HL-60 (cell line): ENCODE data around the gene CELF1.

Source experiments
- DNase-seq, 2 experiments: peaks; one replicate each; pipeline ENCODE4 v3.0.0-alpha.2; 2010 to 2020; ENCODE audit warnings: low read depth in 1 of 2, low spot score in 1 of 2
- H3K27ac ChIP-seq: fragments of 250-450 bp; sonication (Bioruptor Pico); replicated peaks from 2 replicates; pipeline ENCODE4 v1.5.1; 2020; ENCODE audit warnings: mild to moderate bottlenecking, moderate library complexity
- H3K27me3 ChIP-seq: fragments of 250-450 bp; sonication (Bioruptor Pico); 2 replicates; pipeline ENCODE4 v1.5.1; 2021; ENCODE audit warnings: mild to moderate bottlenecking, moderate library complexity; ENCODE audit not compliant: insufficient read depth, poor library complexity, severe bottlenecking
- H3K4me3 ChIP-seq: replicated peaks from 2 replicates; pipeline ENCODE4 v1.5.1; 2011; ENCODE audit warnings: mild to moderate bottlenecking, control low read depth, low read length; ENCODE audit not compliant: insufficient read depth
- GABPA ChIP-seq: IDR thresholded peaks from 2 replicates; pipeline ENCODE4 v1.6.1; 2012; ENCODE audit warnings: low read depth
- POLR2AphosphoS5 ChIP-seq: IDR thresholded peaks from 2 replicates; pipeline ENCODE4 v1.6.1; 2012; ENCODE audit warnings: low read depth
- REST ChIP-seq: IDR thresholded peaks from 2 replicates; pipeline ENCODE4 v1.6.1; 2012; ENCODE audit warnings: low read depth; ENCODE audit not compliant: insufficient replicate concordance
- SPI1 ChIP-seq: IDR thresholded peaks from 2 replicates; pipeline ENCODE4 v1.6.1; 2012; ENCODE audit warnings: low read depth, mild to moderate bottlenecking, borderline replicate concordance
- TF ChIP-seq, protein P1 (sequence below): IDR thresholded peaks from one replicate; pipeline ENCODE4 v1.5.1; 2011; ENCODE audit warnings: low read length, control low read depth, inconsistent platforms; ENCODE audit not compliant: insufficient read depth

Gene CELF1

DNA sequence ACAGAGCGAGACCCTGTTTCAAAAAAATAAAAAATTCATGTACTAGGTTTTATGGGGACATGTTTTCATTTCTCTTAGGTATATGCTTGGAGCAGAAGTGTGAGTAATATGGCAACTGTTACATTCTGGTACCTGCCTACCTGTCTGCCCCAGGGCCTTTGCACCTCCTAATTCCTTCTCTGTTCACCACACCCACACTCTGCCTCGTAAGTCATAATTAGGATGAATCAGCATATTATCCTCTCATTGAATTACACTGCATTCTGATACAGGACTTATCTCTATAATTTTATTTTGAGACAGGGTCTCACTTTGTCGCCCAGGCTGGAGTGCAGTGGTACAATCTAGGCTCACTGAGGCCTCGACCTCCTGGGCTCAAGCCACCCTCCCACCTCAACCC is 100.9 kb downstream of the CELF1 start:
- H3K27ac ChIP-seq = no peak overlapping the region
- TF ChIP-seq GABPA (no peak), SPI1 (no peak), POLR2AphosphoS5 (no peak), REST (no peak)
- TF ChIP-seq, protein P1, sequence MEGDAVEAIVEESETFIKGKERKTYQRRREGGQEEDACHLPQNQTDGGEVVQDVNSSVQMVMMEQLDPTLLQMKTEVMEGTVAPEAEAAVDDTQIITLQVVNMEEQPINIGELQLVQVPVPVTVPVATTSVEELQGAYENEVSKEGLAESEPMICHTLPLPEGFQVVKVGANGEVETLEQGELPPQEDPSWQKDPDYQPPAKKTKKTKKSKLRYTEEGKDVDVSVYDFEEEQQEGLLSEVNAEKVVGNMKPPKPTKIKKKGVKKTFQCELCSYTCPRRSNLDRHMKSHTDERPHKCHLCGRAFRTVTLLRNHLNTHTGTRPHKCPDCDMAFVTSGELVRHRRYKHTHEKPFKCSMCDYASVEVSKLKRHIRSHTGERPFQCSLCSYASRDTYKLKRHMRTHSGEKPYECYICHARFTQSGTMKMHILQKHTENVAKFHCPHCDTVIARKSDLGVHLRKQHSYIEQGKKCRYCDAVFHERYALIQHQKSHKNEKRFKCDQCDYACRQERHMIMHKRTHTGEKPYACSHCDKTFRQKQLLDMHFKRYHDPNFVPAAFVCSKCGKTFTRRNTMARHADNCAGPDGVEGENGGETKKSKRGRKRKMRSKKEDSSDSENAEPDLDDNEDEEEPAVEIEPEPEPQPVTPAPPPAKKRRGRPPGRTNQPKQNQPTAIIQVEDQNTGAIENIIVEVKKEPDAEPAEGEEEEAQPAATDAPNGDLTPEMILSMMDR = no peak
- no peaks in the 10 kb centered on the region for H3K27me3 ChIP-seq
- DNase-seq = no peak
- no peak overlapping the region for H3K4me3 ChIP-seq

DNA sequence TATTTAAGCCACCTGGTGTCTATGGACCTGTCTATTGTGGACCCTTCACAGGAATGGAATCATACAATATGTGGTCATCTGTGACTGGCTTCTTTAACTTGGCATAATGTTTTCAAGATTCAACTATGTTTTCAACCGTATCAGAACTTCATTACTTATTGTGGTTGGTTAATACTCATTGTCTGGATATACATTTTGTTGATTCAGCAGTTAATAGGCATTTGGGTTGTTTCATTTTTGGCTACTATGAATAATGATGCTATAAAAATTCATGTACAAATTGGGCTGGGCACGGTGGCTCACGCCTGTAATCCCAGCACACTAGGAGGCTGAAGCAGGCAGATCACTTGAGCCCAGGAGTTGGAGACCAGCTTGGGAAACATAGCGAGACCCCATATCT is 101.5 kb downstream of the CELF1 start:
- no peak overlapping the region for H3K27ac ChIP-seq
- DNase-seq = no peak
- no peaks in the 10 kb centered on the region for H3K27me3 ChIP-seq
- H3K4me3 ChIP-seq = no peak overlapping the region
- TF ChIP-seq REST (no peak), SPI1 (no peak), GABPA (no peak), POLR2AphosphoS5 (no peak)
- TF ChIP-seq, protein P1 = no peak

DNA sequence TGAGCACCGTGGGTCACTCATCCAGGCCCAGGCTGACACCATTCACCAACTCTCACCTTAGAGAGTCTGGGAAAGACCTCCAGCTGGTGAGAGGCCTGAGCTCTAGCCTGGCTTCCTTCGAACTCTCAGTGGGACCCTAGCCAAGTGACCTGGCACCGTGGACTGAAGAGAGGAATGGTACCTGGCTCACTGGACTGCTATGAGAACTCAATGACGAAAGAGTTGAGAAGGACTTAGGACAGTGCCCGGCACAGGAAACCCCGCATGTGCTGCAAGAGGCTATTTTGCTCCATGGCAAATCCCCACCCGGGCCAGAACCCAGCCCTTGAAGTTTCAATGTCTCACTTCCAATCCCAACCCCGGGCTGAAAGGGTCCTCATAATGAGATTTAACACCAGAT is 103.4 kb downstream of the CELF1 start:
- TF ChIP-seq GABPA (no peak), REST (no peak), POLR2AphosphoS5 (no peak), SPI1 (no peak)
- DNase-seq = no peak
- Histone ChIP-seq H3K4me3 (no peak overlapping the region), H3K27me3 (no peaks in the 10 kb centered on the region), H3K27ac (no peak overlapping the region)
